ENCODE data around the gene NUP58. TPM values are rescaled to one million over a fixed set of nuclear protein-coding genes. Genes with fewer than 3 reads are reported as not detected.

The NUP58 gene
- total RNA-seq, 4 donors from 2014 or later: 59.0 to 135 (median 63.1) TPM

GRCh38 chr13:25324100-25324499, 22.7 kb downstream of the NUP58 start:
- H3K27ac ChIP-seq: no peak overlapping the region
- peaks cover 0 to 86% (median 26%) of the 10 kb centered on the region in 3 donors for H3K36me3 ChIP-seq
- H3K4me3 ChIP-seq: no peak overlapping the region
- 48 to 49% methylated on average over 2 of the region's 2 CpGs for WGBS, 2 donors
- no peak for TF ChIP-seq POLR2A (IDR thresholded peaks at IDR 0.05)
- TF ChIP-seq CTCF (IDR thresholded peaks at IDR 0.05): no peak
- TF ChIP-seq EP300 (IDR thresholded peaks at IDR 0.05): no peak
- H3K27me3 ChIP-seq: no peaks in the 10 kb centered on the region
- DNase-seq (ENCODE audit: low spot score in 2 of 2): no peak
- H3K9me3 ChIP-seq: no peaks in the 10 kb centered on the region
- no peaks in the 10 kb centered on the region for H3K4me1 ChIP-seq

- Histone ChIP-seq H3K9me3 (no peaks in the 10 kb centered on the region), H3K4me3 (no peak overlapping the region), H3K27me3 (no peaks in the 10 kb centered on the region), H3K36me3 (peaks cover 0 to 85% (median 21%) of the 10 kb centered on the region in 3 donors), H3K27ac (no peak overlapping the region), H3K4me1 (no peaks in the 10 kb centered on the region)
- TF ChIP-seq CTCF (IDR thresholded peaks at IDR 0.05) (no peak), POLR2A (IDR thresholded peaks at IDR 0.05) (no peak), EP300 (IDR thresholded peaks at IDR 0.05) (no peak)
- no peak for DNase-seq (ENCODE audit: low spot score in 2 of 2)
- 88 to 97% methylated on average over 4 of the region's 4 CpGs for WGBS, 2 donors
Observed at GRCh38 chr13:25329706-25330105, 28.3 kb downstream of the NUP58 start.

- no peaks in the 10 kb centered on the region for H3K4me1 ChIP-seq
- no peaks in the 10 kb centered on the region for H3K9me3 ChIP-seq
- H3K36me3 ChIP-seq: peaks cover 0 to 76% (median 15%) of the 10 kb centered on the region in 3 donors
- no peaks in the 10 kb centered on the region for H3K27me3 ChIP-seq
- no peak overlapping the region for H3K4me3 ChIP-seq
- TF ChIP-seq POLR2A (IDR thresholded peaks at IDR 0.05): no peak
- TF ChIP-seq CTCF (IDR thresholded peaks at IDR 0.05): no peak
- TF ChIP-seq EP300 (IDR thresholded peaks at IDR 0.05): no peak
- 75 to 84% methylated on average over 1 of the region's 1 CpG for whole genome bisulfite sequencing, 2 donors
- DNase-seq (ENCODE audit: low spot score in 2 of 2): no peak
- H3K27ac ChIP-seq: no peak overlapping the region
Observed at GRCh38 chr13:25330541-25330940, 29.1 kb downstream of the NUP58 start.

GRCh38 chr13:25335856-25336255, 34.4 kb downstream of the NUP58 start:
- Histone ChIP-seq H3K9me3 (no peaks in the 10 kb centered on the region), H3K36me3 (peaks cover 0 to 53% (median 6%) of the 10 kb centered on the region in 3 donors), H3K4me3 (no peak overlapping the region), H3K4me1 (no peaks in the 10 kb centered on the region), H3K27ac (no peak overlapping the region), H3K27me3 (no peaks in the 10 kb centered on the region)
- TF ChIP-seq EP300 (IDR thresholded peaks at IDR 0.05): no peak
- TF ChIP-seq POLR2A (IDR thresholded peaks at IDR 0.05): no peak
- no peak for TF ChIP-seq CTCF (IDR thresholded peaks at IDR 0.05)
- WGBS, 2 donors: 56 to 58% methylated on average over 3 of the region's 3 CpGs
- no peak for DNase-seq (ENCODE audit: low spot score in 2 of 2)

GRCh38 chr13:25345576-25345975, 44.2 kb downstream of the NUP58 start:
- H3K4me3 ChIP-seq: no peak overlapping the region
- DNase-seq (ENCODE audit: low spot score in 2 of 2): no peak
- H3K27ac ChIP-seq: no peak overlapping the region
- H3K4me1 ChIP-seq: no peaks in the 10 kb centered on the region
- H3K9me3 ChIP-seq: no peaks in the 10 kb centered on the region
- H3K27me3 ChIP-seq: no peaks in the 10 kb centered on the region
- WGBS, 2 donors: 80 to 88% methylated on average over 2 of the region's 2 CpGs
- TF ChIP-seq CTCF (IDR thresholded peaks at IDR 0.05) (no peak), POLR2A (IDR thresholded peaks at IDR 0.05) (no peak), EP300 (IDR thresholded peaks at IDR 0.05) (no peak)
- H3K36me3 ChIP-seq: peaks cover 0 to 16% (median 0%) of the 10 kb centered on the region in 3 donors

Data from tibial nerve (tissue), 4 donors.